Inferior parietal cortex (tissue), 1 donor: ENCODE results near the gene EPHB6.
A peak's percentile ranks its signal among the peaks of the same experiment; 100 is the strongest.

Source experiments
- DNase-seq: peaks from one replicate; pipeline ENCODE4 v3.0.0-alpha.2; 2016; ENCODE audit errors: extremely low spot score

Gene EPHB6

DNA sequence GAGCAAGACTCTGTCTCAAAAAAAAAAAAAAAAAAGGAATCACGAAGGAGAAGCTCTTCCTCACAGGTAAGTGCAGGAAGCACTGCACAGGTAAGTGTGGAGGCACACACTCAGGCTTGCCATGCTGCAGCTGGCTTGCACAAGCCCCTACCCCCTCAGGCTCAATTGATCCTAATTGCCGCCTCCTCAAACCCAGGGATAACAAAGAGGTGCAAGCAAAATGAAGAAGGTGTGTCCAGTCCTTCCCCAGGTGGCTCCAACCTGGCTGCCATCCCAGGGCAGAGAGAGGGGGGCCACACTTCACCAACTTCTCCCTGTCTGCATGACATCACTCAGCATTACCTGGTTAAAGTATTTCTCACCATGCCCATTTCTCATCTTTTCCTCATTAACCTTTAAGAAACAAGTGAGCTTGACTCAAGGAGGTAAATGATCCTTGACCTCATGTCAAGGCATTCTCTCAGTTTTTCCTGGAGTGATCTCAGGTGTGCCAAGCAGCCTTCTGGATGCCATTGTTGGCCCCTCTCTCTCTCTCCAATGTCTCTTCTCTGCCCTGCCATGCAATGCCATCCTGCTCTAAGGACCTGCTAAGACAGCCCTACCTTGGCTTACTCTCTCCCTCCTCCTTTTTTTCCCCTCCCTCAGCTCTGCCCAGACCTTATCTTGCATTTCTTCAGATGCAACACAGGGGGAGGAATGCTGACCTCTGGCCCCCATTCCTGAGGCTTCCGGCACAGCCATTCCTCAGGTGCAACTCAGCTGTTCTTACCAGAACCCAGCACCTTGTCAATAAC is 43.7 kb downstream of the EPHB6 start:
- no peak for DNase-seq

DNA sequence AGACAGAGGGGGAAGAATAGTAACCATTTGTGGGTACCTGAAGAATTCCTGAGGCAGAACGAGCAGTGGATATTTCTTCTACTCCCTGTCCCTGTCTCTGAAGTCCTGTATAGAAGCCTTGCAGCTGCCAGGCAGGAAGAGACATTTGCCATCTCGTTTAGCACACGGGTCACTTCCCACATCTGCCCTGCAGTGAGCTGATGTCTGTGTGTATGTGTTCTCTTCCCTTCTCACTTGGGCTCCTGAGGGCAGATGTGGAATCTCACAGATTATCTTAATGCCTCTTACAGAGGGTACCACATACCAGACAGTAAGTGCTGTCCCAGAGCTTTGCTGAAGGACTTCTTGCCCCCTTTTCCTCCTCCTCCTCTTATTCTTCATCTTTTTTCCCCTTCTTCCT is 44.8 kb downstream of the EPHB6 start:
- DNase-seq: no peak

DNA sequence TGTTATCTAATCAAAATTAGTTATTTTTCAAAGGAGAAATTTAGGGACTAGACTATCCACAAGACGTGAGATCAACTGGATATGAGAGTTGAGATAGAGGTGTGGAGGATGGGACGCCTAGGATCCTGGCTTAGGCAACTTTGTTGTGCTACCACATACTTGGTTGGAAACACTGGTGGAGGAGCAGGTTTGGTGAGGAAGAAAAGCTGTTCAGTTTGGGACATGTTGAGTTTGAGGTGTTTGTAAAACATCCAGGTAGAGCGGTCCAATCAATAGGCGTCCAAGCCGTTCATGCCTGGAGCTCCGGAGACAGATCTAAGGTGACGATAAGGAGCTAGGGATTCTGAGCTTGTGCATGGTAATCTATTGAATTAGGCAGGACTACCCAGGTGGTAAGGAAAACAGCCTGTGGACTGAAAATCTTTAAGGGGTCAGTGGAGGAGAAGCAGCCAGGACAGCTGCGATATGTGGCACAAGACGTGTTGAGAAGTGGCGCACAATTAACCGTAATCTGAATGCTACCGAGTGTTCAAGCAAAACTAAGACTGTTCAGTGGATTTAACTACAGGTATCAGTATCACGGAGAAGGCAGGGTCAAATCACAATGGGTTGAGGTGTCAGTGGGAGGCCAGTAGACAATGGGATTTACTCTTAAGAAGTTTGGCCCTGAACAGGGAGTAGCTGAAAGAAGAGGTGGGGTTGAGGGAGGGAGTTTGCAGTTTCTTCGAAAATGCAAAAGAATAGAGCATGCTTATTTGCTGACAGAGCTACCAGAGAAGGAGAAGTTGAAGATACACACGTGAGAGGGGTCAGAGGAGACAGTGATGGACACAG is 46.8 kb downstream of the EPHB6 start:
- no peak for DNase-seq

DNA sequence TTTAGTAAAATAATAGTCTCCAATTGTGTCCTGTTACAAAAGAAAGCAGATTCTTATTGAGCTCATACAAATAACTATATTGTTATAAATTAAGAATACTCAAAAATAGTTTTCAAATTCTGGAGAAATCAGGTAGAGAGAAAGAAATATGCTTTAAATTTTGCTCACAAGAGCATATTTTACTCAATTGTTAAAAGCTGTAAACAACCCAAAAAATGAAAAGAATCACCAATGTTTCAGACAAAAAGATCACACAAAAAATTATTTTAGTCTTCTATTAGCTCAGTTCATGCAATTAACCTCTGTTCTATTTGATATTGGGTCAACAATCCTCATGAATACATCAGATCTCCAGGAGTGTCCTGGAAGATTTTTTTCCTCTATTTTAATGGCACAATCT is 49.3 kb downstream of the EPHB6 start:
- no peak for DNase-seq

DNA sequence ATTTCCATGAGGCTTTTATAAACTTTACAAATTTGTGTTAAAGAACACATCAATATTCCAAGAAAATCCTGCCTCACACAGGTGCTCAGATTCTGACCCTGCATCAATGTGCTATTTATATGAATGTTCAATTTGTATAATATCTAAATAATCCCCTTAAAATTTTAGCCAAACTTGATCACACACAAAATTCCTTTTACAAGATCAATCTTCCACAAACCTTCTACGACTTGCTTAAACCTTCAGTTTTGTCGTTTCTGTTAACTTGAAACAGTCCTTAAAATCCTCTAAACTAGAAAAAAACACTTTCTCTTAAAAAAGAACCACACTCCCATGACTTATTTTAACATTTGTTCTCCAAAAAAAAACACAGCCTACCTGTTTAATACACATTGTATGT is 50.9 kb downstream of the EPHB6 start:
- no peak for DNase-seq

DNA sequence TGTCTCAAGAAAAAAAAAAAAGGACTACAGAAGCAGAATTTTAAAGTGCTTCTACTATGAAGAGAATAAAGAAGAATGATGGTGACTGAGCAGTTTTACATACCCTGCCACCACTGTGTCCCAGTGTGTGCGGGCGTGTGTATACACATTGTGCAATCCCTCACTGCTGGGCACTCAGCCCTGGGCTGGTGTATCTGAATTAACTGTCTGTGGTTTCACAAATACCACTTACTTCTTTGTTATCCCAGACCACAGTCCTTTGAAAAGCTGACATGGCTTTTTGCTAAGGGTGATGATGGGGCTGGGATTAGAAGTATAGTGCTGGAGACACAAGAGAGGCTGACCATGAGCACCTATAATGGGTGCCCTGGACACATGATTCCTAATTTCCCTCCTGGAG is 51.8 kb downstream of the EPHB6 start:
- DNase-seq: no peak

DNA sequence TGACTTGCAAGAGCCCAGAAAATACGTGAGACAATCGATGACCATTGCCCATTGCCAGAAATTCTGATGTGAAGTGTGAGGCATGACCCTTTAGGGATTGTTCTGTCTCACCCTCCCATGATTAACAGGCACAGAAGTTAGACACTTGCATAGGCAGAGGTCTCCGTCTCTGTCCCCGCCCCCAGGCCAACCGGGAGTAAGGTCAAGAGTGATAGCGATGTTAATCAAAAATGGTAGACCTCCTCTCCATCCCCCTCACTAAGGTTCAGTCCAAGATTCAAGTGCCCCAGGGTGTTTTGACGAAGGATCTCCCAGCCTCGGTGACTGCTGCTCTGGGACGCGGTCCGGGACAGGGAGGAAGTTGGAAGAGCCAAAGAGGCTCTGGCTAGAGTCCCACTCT is 53.4 kb downstream of the EPHB6 start:
- DNase-seq: no peak

DNA sequence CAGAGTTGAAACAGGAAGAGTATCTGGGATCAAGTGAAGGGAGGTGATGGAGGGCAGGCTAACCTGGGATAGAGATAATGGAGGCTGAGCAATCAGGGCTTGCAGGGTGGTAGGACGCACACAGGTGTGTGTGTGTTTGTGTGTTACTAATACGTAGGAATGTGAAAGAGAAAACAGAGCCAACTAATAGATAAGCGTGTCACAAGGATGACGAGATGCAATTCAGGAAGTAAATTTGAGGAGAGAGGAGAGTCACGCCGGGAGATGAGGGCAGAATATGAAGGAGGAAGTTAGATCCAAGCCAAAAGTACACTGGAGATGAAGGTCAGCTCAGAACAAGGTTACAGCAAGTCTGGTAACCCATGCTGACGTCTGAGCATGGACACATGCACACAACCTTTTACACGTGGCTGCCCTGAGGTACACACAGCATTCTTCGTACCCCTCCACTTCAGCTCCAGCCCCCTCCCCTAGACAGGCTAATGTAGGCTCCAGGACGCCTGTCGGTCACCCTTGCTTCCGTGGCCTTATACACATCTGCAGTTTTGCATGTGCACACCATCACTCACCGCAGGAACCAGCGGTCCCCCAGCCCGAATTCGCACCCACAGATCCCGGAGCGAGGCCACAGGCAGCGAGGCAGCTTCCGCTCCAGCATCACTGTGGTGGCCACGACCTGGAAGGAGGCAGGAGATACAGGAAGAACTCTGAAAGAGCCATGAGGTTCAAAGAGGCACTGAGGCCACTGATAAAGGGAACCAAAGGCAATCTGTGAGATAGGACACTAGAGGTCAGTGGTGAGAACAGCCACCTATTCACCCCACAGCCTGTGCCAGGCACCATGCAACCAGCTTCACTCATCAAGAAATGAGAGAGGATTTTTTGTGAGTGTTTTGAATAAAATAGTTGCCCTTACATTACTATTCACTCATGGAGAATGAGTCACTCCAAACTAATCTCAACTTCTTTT is 54.3 kb downstream of the EPHB6 start:
- DNase-seq: peak; percentile 22

DNA sequence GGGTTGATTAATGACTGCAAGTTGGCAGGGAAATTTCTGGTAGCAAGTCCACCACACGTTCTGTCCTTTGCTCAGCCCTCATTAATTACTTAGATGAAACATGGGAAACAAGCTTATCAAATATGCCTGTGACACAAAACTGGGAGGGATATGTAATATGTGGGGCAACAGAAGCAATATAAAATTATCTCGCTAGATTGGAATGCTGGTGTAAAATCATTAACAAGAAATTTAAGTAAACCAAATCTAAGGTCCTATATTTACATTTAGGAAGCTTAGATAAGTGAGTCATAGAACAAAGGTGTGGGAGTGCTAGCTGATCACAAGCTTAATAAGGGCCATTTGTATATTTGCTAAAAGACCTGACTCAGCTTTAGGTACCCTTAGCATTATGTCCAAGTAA is 55.2 kb downstream of the EPHB6 start:
- DNase-seq: no peak

DNA sequence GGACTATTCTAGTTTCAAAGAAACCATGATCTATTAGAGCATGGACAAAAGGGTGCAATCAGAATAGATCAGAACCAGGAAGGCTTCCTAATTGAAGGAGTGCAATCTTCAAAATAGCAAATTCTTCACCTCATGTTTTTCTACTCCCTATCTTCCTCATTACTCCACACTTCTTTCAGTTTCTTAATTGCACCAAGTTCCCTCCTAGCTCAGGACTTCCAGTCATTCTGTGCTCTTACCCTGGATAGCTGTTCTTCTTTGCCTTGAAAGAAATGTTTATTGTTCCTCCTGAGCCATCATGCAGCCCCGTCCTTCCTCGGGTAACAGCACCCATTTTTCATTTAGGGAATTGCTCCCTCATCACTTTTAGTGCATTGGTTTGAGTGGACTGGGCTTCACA is 55.6 kb downstream of the EPHB6 start:
- DNase-seq: no peak

DNA sequence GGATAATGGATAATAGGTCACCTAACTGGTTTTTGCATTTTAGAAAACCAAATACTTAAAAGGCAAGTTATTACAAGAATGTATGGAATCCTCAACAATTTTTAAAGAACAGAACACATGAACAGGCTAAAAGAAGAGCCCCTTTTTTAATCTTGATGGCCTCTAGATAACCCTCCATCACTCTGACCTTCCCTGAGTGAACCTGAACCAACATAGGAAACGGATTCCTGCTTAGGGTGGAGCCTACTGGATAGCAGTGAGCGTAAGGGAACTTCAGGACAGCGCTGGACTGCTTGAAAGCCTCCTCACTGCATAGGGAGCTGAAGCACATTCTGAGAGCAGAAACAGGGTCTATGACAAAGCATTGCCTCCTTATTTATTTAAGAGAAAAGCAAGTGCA is 58.2 kb downstream of the EPHB6 start:
- no peak for DNase-seq

DNA sequence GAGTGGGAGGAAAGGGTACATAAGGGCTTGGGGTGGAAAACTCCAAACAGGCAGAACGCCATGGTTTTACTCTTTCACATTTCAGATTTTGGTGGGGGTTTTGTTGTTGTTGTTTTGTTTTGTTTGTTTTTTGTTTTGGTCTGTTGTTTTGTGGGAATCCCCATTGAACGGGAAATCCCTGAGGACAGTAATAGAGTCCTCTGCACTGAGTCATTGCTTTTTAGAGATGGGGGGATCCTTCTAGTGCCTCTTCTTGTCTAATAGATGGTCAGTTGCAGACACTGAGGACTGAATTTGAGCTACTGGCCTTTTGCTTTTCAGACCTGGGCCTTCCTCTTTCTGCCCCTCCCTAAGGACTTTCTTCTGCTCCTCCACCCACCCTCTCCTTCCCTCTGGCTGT is 58.7 kb downstream of the EPHB6 start:
- no peak for DNase-seq

DNA sequence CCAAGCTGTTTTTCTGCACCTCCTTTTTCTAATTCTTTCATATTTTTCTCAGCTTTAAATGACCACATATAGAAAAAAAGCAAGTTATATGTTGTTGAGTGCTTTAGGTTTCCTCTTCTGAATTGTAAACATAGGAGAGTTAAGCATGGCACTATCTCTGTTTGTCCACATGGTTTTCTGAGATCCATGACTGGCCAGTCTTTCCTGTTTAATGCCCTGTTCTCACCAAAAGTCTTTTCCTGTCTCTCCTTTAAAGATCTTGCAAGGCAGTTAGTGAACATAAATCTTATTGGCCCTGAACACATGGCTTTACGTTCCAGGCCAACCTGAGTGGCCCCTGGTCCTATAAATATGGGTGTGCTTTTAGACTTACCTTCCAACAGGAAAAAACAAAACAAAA is 59.2 kb downstream of the EPHB6 start:
- no peak for DNase-seq

DNA sequence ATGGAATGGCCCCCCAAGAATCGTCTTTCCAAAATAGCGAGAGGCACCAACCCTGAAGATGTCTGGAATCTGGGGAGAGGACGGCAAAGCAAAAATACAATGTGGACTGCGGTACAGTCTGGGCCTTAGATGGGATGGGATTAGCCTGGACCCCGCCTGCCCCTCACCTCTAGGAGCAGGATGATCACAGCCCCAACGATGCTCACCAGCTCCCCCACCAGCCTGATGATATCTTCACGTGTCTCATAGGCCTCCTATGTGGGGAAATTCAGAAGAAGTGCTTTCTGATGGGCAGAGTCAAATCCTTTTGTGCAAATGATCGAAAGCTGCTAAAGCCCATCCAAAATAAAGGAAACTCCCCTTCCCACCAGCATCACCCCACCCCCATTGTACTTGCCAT is 60.4 kb downstream of the EPHB6 start:
- DNase-seq: no peak

DNA sequence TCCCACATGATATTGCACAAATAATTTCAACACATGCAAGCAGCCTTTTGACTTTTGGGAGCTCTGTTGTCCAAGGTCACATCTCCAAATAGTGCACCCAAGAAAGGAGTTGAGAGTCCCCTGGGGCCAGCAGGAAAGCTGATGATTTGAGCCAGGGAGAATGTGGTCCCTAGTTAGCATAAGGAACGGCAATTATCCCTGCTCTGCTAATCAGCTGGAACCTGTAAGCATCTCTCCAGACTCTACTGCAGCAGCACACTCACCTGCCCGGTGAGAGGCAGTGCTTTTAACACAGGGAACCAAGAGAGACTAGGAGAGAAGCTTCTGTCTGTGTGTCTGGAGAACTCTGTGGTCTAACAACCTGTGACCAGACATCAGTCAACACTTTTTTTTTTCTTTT is 61.6 kb downstream of the EPHB6 start:
- no peak for DNase-seq

DNA sequence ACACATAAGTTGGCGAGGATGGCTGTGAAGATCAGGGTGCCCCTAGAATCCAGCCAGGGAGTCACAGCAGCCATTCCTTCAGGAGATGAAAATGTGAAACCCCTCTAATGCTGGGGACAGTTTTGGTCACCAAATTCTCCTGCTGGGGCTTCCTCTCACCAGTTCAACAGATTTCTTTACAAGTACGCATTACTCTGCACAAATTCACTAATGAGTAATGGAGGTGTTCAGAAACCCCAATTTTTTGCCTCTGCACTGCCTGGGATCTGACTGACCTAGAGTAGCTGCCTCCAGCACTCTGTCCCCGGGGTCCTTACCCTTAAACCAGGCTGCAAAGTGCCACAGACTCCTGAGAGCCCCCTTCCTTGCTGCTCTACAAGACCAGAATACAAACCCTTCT is 62.6 kb downstream of the EPHB6 start:
- DNase-seq: no peak

DNA sequence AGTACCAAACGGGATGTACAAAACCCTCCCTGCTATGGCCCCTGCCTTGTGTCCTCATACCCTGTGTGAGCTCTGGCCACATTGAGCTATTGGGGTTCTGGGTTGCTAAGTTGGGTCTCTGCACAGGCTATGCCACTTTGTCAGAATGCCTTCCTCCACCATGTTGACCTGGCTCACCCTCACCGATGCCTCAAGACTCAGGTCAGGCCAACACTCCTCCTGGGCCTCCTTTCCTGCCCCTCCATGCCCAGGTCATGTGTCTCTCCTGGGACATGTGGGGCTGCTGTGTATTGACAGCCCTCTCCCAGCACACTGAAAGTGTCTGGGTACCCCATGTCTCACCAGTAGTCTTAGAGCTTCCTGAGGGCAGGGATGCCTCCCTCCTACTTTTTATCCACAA is 64.0 kb downstream of the EPHB6 start:
- DNase-seq: no peak

DNA sequence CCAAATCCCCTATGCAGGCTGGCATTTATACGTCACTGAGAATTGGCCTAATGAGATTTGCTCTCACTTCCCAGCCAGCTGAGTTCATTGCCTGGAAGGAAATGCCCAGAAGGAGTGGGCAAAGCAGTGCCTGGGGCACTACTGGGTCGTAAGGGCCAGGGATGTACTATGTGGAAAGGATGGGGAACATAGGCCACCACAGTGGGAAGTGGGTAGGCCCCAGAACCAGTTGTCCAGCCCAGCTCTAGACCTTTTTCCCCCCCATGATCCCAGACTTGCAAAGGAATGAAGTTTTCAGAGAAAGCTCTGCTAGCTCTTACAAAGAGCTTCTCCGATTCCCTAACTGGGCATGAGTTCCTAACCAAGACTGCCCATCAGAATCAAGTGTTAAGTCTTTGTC is 64.8 kb downstream of the EPHB6 start:
- no peak for DNase-seq
